Spleen (tissue), 7 donors: ENCODE data around the gene KIF26B.

Experiments
- POLR2A ChIP-seq, 3 donors: fragments of 450-650 bp; IDR thresholded peaks; one replicate each; pipeline ENCODE4 v1.5.1; 2017; ENCODE audit warnings: antibody characterized with exemption in 3 of 3, mild to moderate bottlenecking in 1 of 3
- TF ChIP-seq, protein P1 (sequence below), 11 experiments: fragments of 200-600 bp in 7 of 11; fragments of 450-650 bp in 4 of 11; sonication (generic) in 4 of 11; IDR thresholded peaks in 8 of 11; conservative IDR thresholded peaks in 3 of 11; 1 replicate in 7 of 11; 2 replicates in 4 of 11; pipeline versions ENCODE4 v1.4.0 to v1.8.0; 2016 to 2021; ENCODE audit warnings: antibody characterized with exemption in 11 of 11, inconsistent platforms in 4 of 11, mild to moderate bottlenecking in 1 of 11
- donor health status: DM: no; HTN: no; CAD: no; lungs with moderate emphysema.
- donor health status: DM: no; HTN: no; CAD: no.
- donor health status: DM: no; HTN: no; CAD: no.

DNA sequence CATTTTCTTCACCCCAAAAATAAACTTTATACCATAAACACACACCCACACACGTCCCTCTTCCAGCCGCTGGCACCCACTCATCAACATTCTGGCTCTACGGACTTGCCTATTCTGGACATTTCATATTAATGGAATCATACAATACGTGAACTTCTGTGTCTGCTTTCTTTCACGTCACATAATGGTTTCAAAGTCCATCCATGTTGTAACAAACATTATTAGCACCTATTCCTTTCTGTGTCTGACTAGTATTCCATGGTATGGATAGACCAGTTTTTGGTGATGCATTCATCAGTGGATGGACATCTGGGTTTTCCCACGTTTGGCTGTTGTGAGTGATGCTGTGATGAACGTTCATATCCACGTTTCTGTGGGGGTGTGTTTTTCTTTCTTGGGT lies 323.2 kb downstream of the KIF26B start:
- TF ChIP-seq POLR2A (IDR thresholded peaks at IDR 0.05): no peak
- TF ChIP-seq, protein P1, sequence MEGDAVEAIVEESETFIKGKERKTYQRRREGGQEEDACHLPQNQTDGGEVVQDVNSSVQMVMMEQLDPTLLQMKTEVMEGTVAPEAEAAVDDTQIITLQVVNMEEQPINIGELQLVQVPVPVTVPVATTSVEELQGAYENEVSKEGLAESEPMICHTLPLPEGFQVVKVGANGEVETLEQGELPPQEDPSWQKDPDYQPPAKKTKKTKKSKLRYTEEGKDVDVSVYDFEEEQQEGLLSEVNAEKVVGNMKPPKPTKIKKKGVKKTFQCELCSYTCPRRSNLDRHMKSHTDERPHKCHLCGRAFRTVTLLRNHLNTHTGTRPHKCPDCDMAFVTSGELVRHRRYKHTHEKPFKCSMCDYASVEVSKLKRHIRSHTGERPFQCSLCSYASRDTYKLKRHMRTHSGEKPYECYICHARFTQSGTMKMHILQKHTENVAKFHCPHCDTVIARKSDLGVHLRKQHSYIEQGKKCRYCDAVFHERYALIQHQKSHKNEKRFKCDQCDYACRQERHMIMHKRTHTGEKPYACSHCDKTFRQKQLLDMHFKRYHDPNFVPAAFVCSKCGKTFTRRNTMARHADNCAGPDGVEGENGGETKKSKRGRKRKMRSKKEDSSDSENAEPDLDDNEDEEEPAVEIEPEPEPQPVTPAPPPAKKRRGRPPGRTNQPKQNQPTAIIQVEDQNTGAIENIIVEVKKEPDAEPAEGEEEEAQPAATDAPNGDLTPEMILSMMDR (IDR thresholded peaks at IDR 0.05 in 8 of 11, conservative IDR thresholded peaks at IDR 0.05 in 3 of 11): no peak
